Lower lobe of right lung (tissue), 2 donors: ENCODE data around the gene SPCS1. TPM values are rescaled to one million over a fixed set of nuclear protein-coding genes. Genes with fewer than 3 reads are reported as not detected.

Experiments used
- ATAC-seq, 2 donors: fragments of 200-7000 bp; cut with Tn5 transposase; one replicate each; pipeline ENCODE4 v1.9.1; 2020 to 2022; ENCODE audit warnings: mild to moderate bottlenecking in 2 of 2, moderate library complexity in 2 of 2
- DNase-seq: peaks from one replicate; pipeline ENCODE4 v3.0.0-alpha.2; 2020
- H3K27ac ChIP-seq: fragments of 200-600 bp; one replicate; pipeline ENCODE4 v1.8.0; 2022
- H3K27me3 ChIP-seq: fragments of 200-600 bp; one replicate; pipeline ENCODE4 v1.8.0; 2022; ENCODE audit warnings: low read depth
- H3K36me3 ChIP-seq: fragments of 200-600 bp; one replicate; pipeline ENCODE4 v1.8.0; 2022; ENCODE audit warnings: mild to moderate bottlenecking
- H3K4me1 ChIP-seq: fragments of 200-600 bp; one replicate; pipeline ENCODE4 v1.8.0; 2022
- H3K4me3 ChIP-seq: fragments of 200-600 bp; one replicate; pipeline ENCODE4 v1.8.0; 2022; ENCODE audit warnings: mild to moderate bottlenecking
- H3K9me3 ChIP-seq: fragments of 200-600 bp; one replicate; pipeline ENCODE4 v1.8.0; 2022
- CTCF ChIP-seq: fragments of 200-600 bp; IDR thresholded peaks from one replicate; pipeline ENCODE4 v1.8.0; 2022; ENCODE audit warnings: antibody characterized with exemption, mild to moderate bottlenecking
- intact Hi-C: fragments of 100-400 bp; cut with DNase I; formaldehyde crosslinking; loops from one replicate; pipeline ENCODE4 v1.11.0; 2022
- total RNA-seq: library from RNA; stranded (reverse); fragmentation: NEBNext Ultra II Directional; extraction: Animal tissue kit (Norgen Biotek cat#: 25700); gene quantifications from one replicate; pipeline ENCODE4 v1.2.1, GENCODE V29; 2021
- donor health status: DM: no; HTN: yes; CAD: no; lungs with severe emphysema.

SPCS1 gene
- total RNA-seq, 1 donor from 2014 or later, result 74.6 TPM

DNA sequence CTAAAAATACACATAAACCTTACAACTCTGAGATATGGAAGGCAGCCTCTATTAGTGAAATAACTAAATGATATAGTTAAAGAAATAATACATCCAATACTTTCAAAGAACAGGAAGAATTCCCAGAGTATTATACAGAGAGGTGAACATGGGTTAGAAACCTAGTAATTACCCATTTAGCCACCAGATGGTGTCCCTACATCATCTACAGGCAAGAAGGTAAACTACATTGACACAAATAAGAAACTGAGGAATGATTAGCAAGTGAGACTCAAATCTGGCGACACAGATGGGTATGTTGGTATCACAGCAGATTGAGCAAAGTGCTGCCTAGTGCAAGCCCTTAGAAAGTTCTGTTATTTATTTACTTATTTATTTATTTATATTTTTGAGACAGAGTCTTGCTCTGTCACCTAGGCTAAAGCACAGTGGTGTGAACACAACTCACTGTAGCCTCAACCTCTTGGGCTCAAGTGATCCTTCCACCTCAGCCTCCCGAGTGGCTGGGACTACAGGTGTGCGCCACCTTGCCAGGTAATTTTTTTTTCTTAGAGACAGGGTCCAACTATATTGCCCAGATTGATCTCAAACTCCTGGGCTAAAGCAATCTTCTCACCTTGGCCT lies 36.6 kb downstream of the SPCS1 start:
- Histone ChIP-seq H3K36me3 (peaks cover 100% of the 10 kb centered on the region), H3K4me1 (no peaks in the 10 kb centered on the region), H3K27ac (no peak overlapping the region), H3K9me3 (no peaks in the 10 kb centered on the region), H3K27me3 (no peaks in the 10 kb centered on the region), H3K4me3 (no peak overlapping the region)
- DNase-seq (no peak), ATAC-seq (no peak)
- peak; percentile 47 for TF ChIP-seq CTCF
- intact Hi-C loops, result no loop called here

GRCh38 chr3:52743152-52743551 lies 37.2 kb downstream of the SPCS1 start:
- Histone ChIP-seq H3K9me3 (no peaks in the 10 kb centered on the region), H3K4me3 (no peak overlapping the region), H3K27ac (no peak overlapping the region), H3K4me1 (no peaks in the 10 kb centered on the region), H3K27me3 (no peaks in the 10 kb centered on the region), H3K36me3 (peaks cover 100% of the 10 kb centered on the region)
- ATAC-seq (no peak), DNase-seq (no peak)
- intact Hi-C loops, result no loop called here
- TF ChIP-seq CTCF, result no peak

DNA sequence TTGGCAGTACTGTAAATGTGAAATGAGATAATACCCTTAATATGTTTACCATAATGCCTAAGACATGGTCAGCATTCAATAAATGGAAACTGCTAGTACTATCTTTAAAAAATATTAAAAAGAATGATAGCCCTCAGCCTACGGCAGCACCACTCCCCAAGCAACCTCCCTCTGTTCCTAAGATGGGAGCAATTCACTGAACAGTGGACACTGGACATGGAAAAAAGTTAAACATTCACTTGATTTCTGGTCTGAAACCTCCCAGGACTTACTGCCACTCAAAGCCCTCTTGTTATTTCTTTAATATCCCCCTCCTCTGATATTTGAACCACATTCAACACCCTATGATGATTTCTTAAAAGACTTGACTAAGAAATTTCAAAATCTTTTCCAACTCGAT lies 37.8 kb downstream of the SPCS1 start:
- no peak for TF ChIP-seq CTCF
- no peaks in the 10 kb centered on the region for H3K27me3 ChIP-seq
- DNase-seq (no peak), ATAC-seq (no peak)
- intact Hi-C loops, result no loop called here
- H3K4me3 ChIP-seq, result no peak overlapping the region
- no peaks in the 10 kb centered on the region for H3K4me1 ChIP-seq
- H3K27ac ChIP-seq, result no peak overlapping the region
- peaks cover 100% of the 10 kb centered on the region for H3K36me3 ChIP-seq
- no peaks in the 10 kb centered on the region for H3K9me3 ChIP-seq

- Histone ChIP-seq H3K36me3 (peaks cover 80% of the 10 kb centered on the region), H3K4me3 (no peak overlapping the region), H3K27ac (no peak overlapping the region), H3K27me3 (no peaks in the 10 kb centered on the region), H3K4me1 (peaks cover 11% of the 10 kb centered on the region), H3K9me3 (no peaks in the 10 kb centered on the region)
- DNase-seq (no peak), ATAC-seq (peak; percentile 15 to 45)
- TF ChIP-seq CTCF, result no peak
- intact Hi-C loops, result no loop called here
Observed at GRCh38 chr3:52752045-52752660, 46.2 kb downstream of the SPCS1 start.

DNA sequence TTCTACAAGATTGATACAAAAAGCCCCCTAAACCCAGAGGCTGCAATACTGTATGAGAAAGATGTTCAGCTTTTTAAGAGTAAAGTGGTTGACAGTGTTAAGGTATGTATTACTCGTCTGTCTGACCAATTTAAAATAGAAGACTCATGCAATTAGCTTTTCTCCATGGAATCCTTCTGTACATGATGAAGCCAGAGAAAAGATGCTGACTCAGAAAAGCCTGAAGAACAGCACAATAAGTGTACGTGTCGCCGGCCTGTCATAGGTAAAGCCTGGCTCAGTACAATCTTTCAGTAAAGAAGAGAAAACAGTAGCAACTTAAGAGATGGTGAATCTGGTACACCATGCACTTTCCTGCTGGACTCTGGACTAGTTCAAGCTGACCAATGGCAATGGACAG lies 48.5 kb downstream of the SPCS1 start:
- Histone ChIP-seq H3K9me3 (no peaks in the 10 kb centered on the region), H3K4me3 (no peak overlapping the region), H3K36me3 (peaks cover 78% of the 10 kb centered on the region), H3K27ac (no peak overlapping the region), H3K4me1 (peaks cover 11% of the 10 kb centered on the region), H3K27me3 (no peaks in the 10 kb centered on the region)
- TF ChIP-seq CTCF, result no peak
- ATAC-seq (no peak), DNase-seq (no peak)
- intact Hi-C loops, result no loop called here
